ENCODE results near the gene TFAP2B.

GRCh38 chr6:50887112-50887511 lies 68.4 kb downstream of the TFAP2B start:
- TF ChIP-seq CTCF (IDR thresholded peaks at IDR 0.05) (no peak), EZH2 (IDR thresholded peaks at IDR 0.05) (no peak)

All from neural progenitor cell (in vitro differentiated cells).